KMS-11 (cell line): Measurements from ENCODE around the gene FSD2.

Experiments
- H2AFZ ChIP-seq: fragments of 200-600 bp; sonication (generic); 2 replicates; pipeline ENCODE4 v1.6.1; 2016; ENCODE audit warnings: antibody characterized with exemption, mixed run types, low read depth
- H3K27ac ChIP-seq: fragments of 200-600 bp; sonication (generic); 2 replicates; pipeline ENCODE4 v1.6.1; 2016; ENCODE audit warnings: mild to moderate bottlenecking, mixed run types
- H3K27me3 ChIP-seq: fragments of 200-600 bp; sonication (generic); 2 replicates; pipeline ENCODE4 v1.6.1; 2017; ENCODE audit warnings: mild to moderate bottlenecking, low read depth, mixed run types, moderate library complexity; ENCODE audit not compliant: insufficient read depth
- H3K36me3 ChIP-seq: fragments of 200-600 bp; sonication (generic); 2 replicates; pipeline ENCODE4 v1.6.1; 2017; ENCODE audit warnings: mild to moderate bottlenecking, mixed run types; ENCODE audit not compliant: insufficient read depth
- H3K4me1 ChIP-seq: fragments of 200-600 bp; sonication (generic); 2 replicates; pipeline ENCODE4 v1.6.1; 2016; ENCODE audit warnings: mild to moderate bottlenecking, low read depth, mixed run types; ENCODE audit not compliant: poor library complexity, severe bottlenecking
- H3K4me2 ChIP-seq: fragments of 200-600 bp; sonication (generic); 2 replicates; pipeline ENCODE4 v1.7.0; 2016; ENCODE audit warnings: mild to moderate bottlenecking, mixed run types
- H3K4me3 ChIP-seq: fragments of 200-600 bp; sonication (generic); IDR thresholded peaks from 2 replicates; pipeline ENCODE4 v1.6.1; 2017; ENCODE audit warnings: low read depth, low read length, mixed read lengths; ENCODE audit not compliant: insufficient read depth
- H3K79me2 ChIP-seq: fragments of 200-600 bp; sonication (generic); 2 replicates; pipeline ENCODE4 v1.6.1; 2016; ENCODE audit warnings: low read depth, mixed run types; ENCODE audit not compliant: insufficient read depth
- H3K9ac ChIP-seq: fragments of 200-600 bp; sonication (generic); 2 replicates; pipeline ENCODE4 v1.6.1; 2016; ENCODE audit warnings: mild to moderate bottlenecking, mixed run types
- H4K20me1 ChIP-seq: fragments of 200-600 bp; sonication (generic); 2 replicates; pipeline ENCODE4 v1.6.1; 2016; ENCODE audit warnings: mild to moderate bottlenecking, mixed run types; ENCODE audit not compliant: insufficient read depth
- CTCF ChIP-seq: fragments of 200-600 bp; sonication (generic); conservative IDR thresholded peaks from 2 replicates; pipeline ENCODE4 v1.6.1; 2017; ENCODE audit warnings: low read depth, mild to moderate bottlenecking, antibody characterized with exemption, low read length, moderate library complexity, mixed read lengths

Gene FSD2

GRCh38 chr15:82839136-82839535 lies 33.3 kb upstream of the FSD2 start:
- Histone ChIP-seq H3K79me2 (no peaks in the 10 kb centered on the region), H3K4me1 (no peaks in the 10 kb centered on the region), H3K4me2 (no peak overlapping the region), H3K27ac (no peak overlapping the region), H2AFZ (no peak overlapping the region), H3K27me3 (no peaks in the 10 kb centered on the region), H4K20me1 (no peaks in the 10 kb centered on the region), H3K4me3 (no peak overlapping the region), H3K9ac (no peak overlapping the region), H3K36me3 (no peaks in the 10 kb centered on the region)
- TF ChIP-seq CTCF, result no peak

GRCh38 chr15:82838096-82838735 lies 32.3 kb upstream of the FSD2 start:
- no peaks in the 10 kb centered on the region for H3K79me2 ChIP-seq
- no peak for TF ChIP-seq CTCF
- H3K4me2 ChIP-seq, result no peak overlapping the region
- H2AFZ ChIP-seq, result no peak overlapping the region
- no peak overlapping the region for H3K9ac ChIP-seq
- no peaks in the 10 kb centered on the region for H3K27me3 ChIP-seq
- H4K20me1 ChIP-seq, result no peaks in the 10 kb centered on the region
- H3K36me3 ChIP-seq, result no peaks in the 10 kb centered on the region
- no peak overlapping the region for H3K27ac ChIP-seq
- no peaks in the 10 kb centered on the region for H3K4me1 ChIP-seq
- no peak overlapping the region for H3K4me3 ChIP-seq

- H4K20me1 ChIP-seq, result no peaks in the 10 kb centered on the region
- H3K4me2 ChIP-seq, result no peak overlapping the region
- no peak for TF ChIP-seq CTCF
- no peak overlapping the region for H3K9ac ChIP-seq
- no peak overlapping the region for H3K4me3 ChIP-seq
- H3K27me3 ChIP-seq, result no peaks in the 10 kb centered on the region
- H3K79me2 ChIP-seq, result no peaks in the 10 kb centered on the region
- H2AFZ ChIP-seq, result no peak overlapping the region
- no peak overlapping the region for H3K27ac ChIP-seq
- no peaks in the 10 kb centered on the region for H3K36me3 ChIP-seq
- H3K4me1 ChIP-seq, result no peaks in the 10 kb centered on the region
These were observed 29.6 kb upstream of the FSD2 start for GRCh38 chr15:82835391-82835917.

DNA sequence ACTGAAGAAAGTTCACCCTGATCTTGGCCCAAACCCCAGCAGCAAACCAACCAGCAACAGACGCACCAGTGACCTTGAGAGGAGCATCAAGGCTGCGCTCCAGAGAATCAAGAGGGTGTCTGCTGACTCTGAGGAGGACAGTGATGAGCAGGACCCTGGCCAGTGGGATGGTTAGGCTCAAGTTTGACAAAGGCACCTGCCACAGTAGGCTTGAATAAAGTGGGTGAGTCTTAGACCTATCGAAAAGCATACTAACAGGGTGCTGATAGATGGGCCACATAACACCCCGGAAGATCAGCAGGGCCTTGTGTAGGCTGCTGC lies 27.5 kb upstream of the FSD2 start:
- no peak for TF ChIP-seq CTCF
- Histone ChIP-seq H2AFZ (no peak overlapping the region), H3K4me3 (no peak overlapping the region), H4K20me1 (no peaks in the 10 kb centered on the region), H3K27me3 (no peaks in the 10 kb centered on the region), H3K4me1 (no peaks in the 10 kb centered on the region), H3K36me3 (no peaks in the 10 kb centered on the region), H3K79me2 (no peaks in the 10 kb centered on the region), H3K27ac (no peak overlapping the region), H3K4me2 (no peak overlapping the region), H3K9ac (no peak overlapping the region)
